Cerebellar cortex (tissue), 1 donor: ENCODE results near the gene CDS2.

Source experiments
- DNase-seq: peaks from one replicate; pipeline ENCODE4 v3.0.0-alpha.2; 2015; ENCODE audit warnings: low spot score

The CDS2 gene

GRCh38 chr20:5181958-5182357 lies 55.1 kb downstream of the CDS2 start:
- no peak for DNase-seq

- no peak for DNase-seq
These were observed 55.9 kb downstream of the CDS2 start for GRCh38 chr20:5182615-5183254.

- no peak for DNase-seq
These were observed 57.1 kb downstream of the CDS2 start for GRCh38 chr20:5183731-5184474.

- DNase-seq = no peak
These were observed 57.9 kb downstream of the CDS2 start for GRCh38 chr20:5184684-5185083.

GRCh38 chr20:5187122-5187521 lies 60.3 kb downstream of the CDS2 start:
- no peak for DNase-seq

GRCh38 chr20:5188736-5189135 lies 61.9 kb downstream of the CDS2 start:
- DNase-seq = no peak

GRCh38 chr20:5189917-5190316 lies 63.1 kb downstream of the CDS2 start:
- DNase-seq = no peak

- DNase-seq = no peak
These were observed 63.6 kb downstream of the CDS2 start for GRCh38 chr20:5190444-5190843.

- DNase-seq = peak; percentile 92
These were observed 65.2 kb downstream of the CDS2 start for GRCh38 chr20:5191829-5192569.

- DNase-seq = no peak
These were observed 66.0 kb downstream of the CDS2 start for GRCh38 chr20:5192570-5193431.

- no peak for DNase-seq
These were observed 68.8 kb downstream of the CDS2 start for GRCh38 chr20:5195655-5196054.

- no peak for DNase-seq
These were observed 69.3 kb downstream of the CDS2 start for GRCh38 chr20:5196149-5196548.

GRCh38 chr20:5197270-5197827 lies 70.5 kb downstream of the CDS2 start:
- no peak for DNase-seq

GRCh38 chr20:5197847-5198650 lies 71.2 kb downstream of the CDS2 start:
- DNase-seq = peak; percentile 25

GRCh38 chr20:5198651-5198924 lies 71.8 kb downstream of the CDS2 start:
- DNase-seq = no peak

GRCh38 chr20:5203380-5203779 lies 76.6 kb downstream of the CDS2 start:
- no peak for DNase-seq

- DNase-seq = peak; percentile 87
These were observed 78.8 kb downstream of the CDS2 start for GRCh38 chr20:5205348-5206210.

- no peak for DNase-seq
These were observed 80.3 kb downstream of the CDS2 start for GRCh38 chr20:5207138-5207537.

- no peak for DNase-seq
These were observed 85.3 kb downstream of the CDS2 start for GRCh38 chr20:5211803-5212714.
